GM10248 (cell line): ENCODE measurements around the gene CEMP1.

Source experiments
- CTCF ChIA-PET: fragments of 300-600 bp; sonication (Branson Sonifier 250); formaldehyde crosslinking; extraction: SDS; loops from one replicate; lab custom pipeline; 2021; ENCODE audit warnings: antibody characterized with exemption; lab: Yijun Ruan, JAX
- POLR2A ChIA-PET: fragments of 350-650 bp; sonication (Branson Sonifier 250); formaldehyde crosslinking; extraction: SDS; loops from one replicate; lab custom pipeline; 2020; ENCODE audit warnings: antibody characterized with exemption; lab: Yijun Ruan, JAX
- DNase-seq: peaks from one replicate; pipeline ENCODE4 v3.0.0; 2012; ENCODE audit errors: extremely low spot score
- CTCF ChIP-seq: IDR thresholded peaks from 2 replicates; pipeline ENCODE4 v1.5.1; 2012; ENCODE audit warnings: mild to moderate bottlenecking, low read depth; ENCODE audit errors: extremely low read depth, missing control alignments, control extremely low read depth

CEMP1 gene

DNA sequence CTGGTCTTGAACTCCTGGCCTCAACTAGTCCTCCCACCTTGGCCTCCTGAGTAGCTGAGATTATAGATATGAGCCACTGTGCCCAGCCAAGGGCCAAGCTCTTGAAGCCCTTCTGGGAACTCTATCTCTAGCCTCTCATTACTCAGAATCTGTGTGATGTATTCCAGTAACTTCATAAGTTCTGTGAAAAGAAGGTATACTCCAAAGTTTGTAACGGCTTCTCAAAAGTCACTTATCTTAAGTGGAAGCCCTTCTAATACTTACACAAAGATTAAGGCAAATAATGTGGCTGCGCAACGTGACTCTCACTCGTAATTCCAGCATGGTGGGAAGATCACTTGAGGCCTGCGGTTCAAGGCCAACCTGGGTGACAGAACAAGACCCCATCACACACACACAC lies 36.6 kb downstream of the CEMP1 start:
- DNase-seq = no peak
- CTCF ChIA-PET = interaction anchor here (2.7 kb wide), 1 partner anchor 15 kb away, joined by 7 read pairs; no protein-coding TSS in a partner anchor
- POLR2A ChIA-PET = no interaction called here
- no peak for TF ChIP-seq CTCF

DNA sequence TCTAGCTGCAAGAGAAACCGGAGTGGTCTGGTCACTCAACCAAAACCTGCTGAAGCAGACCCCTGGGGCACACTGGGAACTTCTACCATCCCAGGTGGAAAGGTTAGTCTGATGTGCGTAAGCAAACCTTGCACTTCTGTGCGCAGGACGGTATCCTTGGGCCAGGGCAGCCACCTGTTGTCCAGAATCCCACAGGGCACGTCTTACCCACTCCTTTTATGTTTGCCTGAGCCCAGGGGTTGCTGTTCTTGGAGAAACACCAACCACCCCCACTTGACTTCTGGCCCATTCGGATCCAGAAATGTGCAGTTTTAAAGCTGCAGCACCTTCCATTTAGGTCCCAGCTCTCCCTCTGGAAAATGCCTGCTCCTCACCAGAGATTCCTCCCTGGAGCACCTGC lies 37.6 kb downstream of the CEMP1 start:
- CTCF ChIA-PET = interaction anchor here (8.1 kb wide), 1 partner anchor 8 kb away, joined by 36 read pairs; no protein-coding TSS in a partner anchor
- TF ChIP-seq CTCF = no peak
- no peak for DNase-seq
- POLR2A ChIA-PET = no interaction called here

- POLR2A ChIA-PET = no interaction called here
- DNase-seq = no peak
- TF ChIP-seq CTCF = no peak
- CTCF ChIA-PET = interaction anchor here (8.1 kb wide), 1 partner anchor 9 kb away, joined by 36 read pairs; no protein-coding TSS in a partner anchor
Observed at GRCh38 chr16:2492292-2492691, 38.9 kb downstream of the CEMP1 start.

GRCh38 chr16:2490190-2491105 lies 40.8 kb downstream of the CEMP1 start:
- ChIA-PET POLR2A (no interaction called here), CTCF (interaction anchor here (8.1 kb wide), 1 partner anchor 11 kb away, joined by 36 read pairs; no protein-coding TSS in a partner anchor)
- TF ChIP-seq CTCF = no peak
- DNase-seq = no peak

DNA sequence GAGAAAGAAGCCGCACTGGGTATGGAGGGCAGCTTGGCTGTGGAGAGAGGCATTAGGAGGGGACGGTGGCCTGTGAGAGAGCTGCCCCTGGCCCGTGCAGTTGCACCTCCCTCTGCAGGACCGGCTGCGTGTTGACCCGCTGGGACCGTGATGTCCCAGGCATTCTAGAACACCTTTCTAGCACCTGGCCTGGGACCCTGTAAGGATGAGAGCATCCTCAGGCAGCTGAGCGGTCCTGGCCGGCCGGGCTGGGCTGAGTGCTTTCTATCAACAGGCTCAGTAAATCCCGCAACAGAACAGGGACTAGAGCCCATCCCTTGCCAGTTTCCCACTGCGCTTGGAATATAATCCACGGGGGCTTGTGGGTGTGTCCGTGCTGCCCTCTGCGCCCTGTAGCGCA lies 41.6 kb downstream of the CEMP1 start:
- DNase-seq = no peak
- TF ChIP-seq CTCF = no peak
- ChIA-PET POLR2A (no interaction called here), CTCF (interaction anchor here (8.1 kb wide), 1 partner anchor 12 kb away, joined by 36 read pairs; no protein-coding TSS in a partner anchor)

GRCh38 chr16:2487903-2488531 lies 43.2 kb downstream of the CEMP1 start:
- POLR2A ChIA-PET = interaction anchor here (0.6 kb wide), 1 partner anchor 249 kb away, joined by 4 read pairs; no protein-coding TSS in a partner anchor
- no peak for DNase-seq
- CTCF ChIA-PET = interaction anchor here (0.7 to 8.1 kb wide), 5 partner anchors 13 to 293 kb away, joined by 3 to 36 read pairs (median 3); partner anchors contain the start of gene TBC1D24
- TF ChIP-seq CTCF = no peak
